GM20431 (cell line): ENCODE results near the gene C2orf74.

Experiments used
- in situ Hi-C: fragments of 300-500 bp; cut with MseI, MboI; formaldehyde crosslinking; loops from one replicate; pipeline ENCODE4 v1.15.0; 2020; ENCODE audit warnings: low sequenced_read_pairs; ENCODE audit not compliant: unreplicated experiment

C2orf74 gene

GRCh38 chr2:61210332-61210981 lies 48.5 kb downstream of the C2orf74 start:
- in situ Hi-C loops = no loop called here

- in situ Hi-C loops = no loop called here
Observed at GRCh38 chr2:61214171-61214570, 52.2 kb downstream of the C2orf74 start.
